ENCODE results near the gene TOP3A.
"Not testable (repeated sequence)": the region's sequence is repeated elsewhere in the genome, so short reads cannot be mapped to it uniquely, and the experiment has no call there.

Gene TOP3A, protein sequence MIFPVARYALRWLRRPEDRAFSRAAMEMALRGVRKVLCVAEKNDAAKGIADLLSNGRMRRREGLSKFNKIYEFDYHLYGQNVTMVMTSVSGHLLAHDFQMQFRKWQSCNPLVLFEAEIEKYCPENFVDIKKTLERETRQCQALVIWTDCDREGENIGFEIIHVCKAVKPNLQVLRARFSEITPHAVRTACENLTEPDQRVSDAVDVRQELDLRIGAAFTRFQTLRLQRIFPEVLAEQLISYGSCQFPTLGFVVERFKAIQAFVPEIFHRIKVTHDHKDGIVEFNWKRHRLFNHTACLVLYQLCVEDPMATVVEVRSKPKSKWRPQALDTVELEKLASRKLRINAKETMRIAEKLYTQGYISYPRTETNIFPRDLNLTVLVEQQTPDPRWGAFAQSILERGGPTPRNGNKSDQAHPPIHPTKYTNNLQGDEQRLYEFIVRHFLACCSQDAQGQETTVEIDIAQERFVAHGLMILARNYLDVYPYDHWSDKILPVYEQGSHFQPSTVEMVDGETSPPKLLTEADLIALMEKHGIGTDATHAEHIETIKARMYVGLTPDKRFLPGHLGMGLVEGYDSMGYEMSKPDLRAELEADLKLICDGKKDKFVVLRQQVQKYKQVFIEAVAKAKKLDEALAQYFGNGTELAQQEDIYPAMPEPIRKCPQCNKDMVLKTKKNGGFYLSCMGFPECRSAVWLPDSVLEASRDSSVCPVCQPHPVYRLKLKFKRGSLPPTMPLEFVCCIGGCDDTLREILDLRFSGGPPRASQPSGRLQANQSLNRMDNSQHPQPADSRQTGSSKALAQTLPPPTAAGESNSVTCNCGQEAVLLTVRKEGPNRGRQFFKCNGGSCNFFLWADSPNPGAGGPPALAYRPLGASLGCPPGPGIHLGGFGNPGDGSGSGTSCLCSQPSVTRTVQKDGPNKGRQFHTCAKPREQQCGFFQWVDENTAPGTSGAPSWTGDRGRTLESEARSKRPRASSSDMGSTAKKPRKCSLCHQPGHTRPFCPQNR

GRCh38 chr17:18314731-18315561 is at the start of gene TOP3A, which contains the start of gene SMCR8:
Gene TOP3A, minus strand, starts transcription at chr17:18314994. Its CDS starts 216 bp downstream, at chr17:18314778.
Gene SMCR8, plus strand, starts transcription at chr17:18315293. Its CDS starts 497 bp downstream, at chr17:18315790.
- peak; percentile 98 for DNase-seq

- no peak for DNase-seq
Observed at GRCh38 chr17:18364166-18364565, 49.4 kb upstream of the TOP3A start.

DNA sequence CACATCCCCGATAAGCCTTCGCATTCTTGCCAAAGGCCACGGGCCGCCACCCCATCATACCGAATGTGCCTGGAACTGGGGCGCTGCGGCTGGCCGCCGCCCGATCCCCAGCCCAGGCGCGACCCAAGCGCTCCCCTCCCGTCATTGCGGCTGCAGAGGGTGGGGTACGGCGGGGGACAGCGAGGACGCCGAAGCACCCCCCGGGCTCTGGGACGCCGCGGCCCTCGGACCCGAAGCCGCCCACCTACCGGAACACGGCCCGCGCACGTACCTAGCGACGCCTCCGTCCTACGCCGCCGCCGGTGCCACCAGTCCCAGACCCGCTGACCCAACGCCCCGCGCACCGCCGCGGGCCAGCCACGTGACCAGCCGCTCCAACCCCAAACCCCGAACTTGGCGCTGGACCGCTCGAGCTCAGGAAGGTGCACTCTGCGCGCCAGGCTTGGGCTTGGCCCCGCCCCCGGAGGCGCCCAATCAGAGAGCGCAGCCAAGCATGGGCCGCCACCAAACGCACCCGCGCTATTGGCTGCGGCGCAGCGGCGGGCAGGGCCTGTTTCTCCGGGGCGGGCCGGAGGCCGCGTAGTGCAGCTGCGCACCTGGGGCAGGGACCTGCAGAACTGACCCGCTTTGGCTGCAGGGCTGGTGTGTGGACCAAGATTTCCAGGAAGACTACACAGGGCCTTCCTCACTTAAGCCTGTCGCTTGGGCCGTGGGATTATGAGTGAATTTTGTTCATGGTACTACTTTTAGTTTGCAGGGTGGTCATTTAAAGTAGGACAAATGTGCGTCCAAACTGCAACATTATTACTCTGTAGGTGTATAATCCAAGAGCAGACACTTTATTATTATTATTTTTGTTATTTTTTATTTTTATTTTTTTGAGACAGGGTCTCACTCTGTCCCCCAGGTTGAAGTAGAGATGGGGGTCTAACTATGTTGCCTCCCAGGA is 48.6 kb upstream of the TOP3A start, which contains the start of gene SHMT1:
Gene SHMT1 (minus strand): TSS at position 450 of the 949 bp plus-strand sequence. CDS start 7,569 bp downstream, outside the sequence.
- peak; percentile 95 for DNase-seq

GRCh38 chr17:18362698-18363100 is 47.9 kb upstream of the TOP3A start:
- DNase-seq: peak; percentile 61

GRCh38 chr17:18361837-18362697 is 47.3 kb upstream of the TOP3A start:
- no peak for DNase-seq

DNA sequence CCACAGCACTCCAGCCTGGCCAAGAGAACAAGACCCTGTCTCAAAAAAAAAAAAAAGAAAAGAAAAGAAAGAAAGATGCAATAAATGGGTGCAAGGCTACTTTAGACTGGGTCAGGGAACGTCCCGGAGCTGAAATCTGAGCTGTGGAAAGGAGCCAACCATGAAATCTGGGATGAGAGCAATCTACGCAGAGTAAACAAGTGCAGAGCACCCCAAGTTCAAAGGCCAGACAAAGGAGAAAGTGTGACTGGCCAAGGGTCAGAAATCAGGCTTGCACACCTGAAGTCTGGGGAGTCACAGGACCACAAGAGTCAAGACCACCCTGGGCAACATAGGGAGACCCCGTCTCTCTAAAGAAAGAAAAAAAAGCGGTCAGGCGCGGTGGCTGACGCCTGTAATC is 45.7 kb upstream of the TOP3A start:
- no peak for DNase-seq

- no peak for DNase-seq
Observed at GRCh38 chr17:18356624-18357023, 41.8 kb upstream of the TOP3A start.

GRCh38 chr17:18353541-18353940 is 38.7 kb upstream of the TOP3A start:
- no peak for DNase-seq

- DNase-seq: no peak
Observed at GRCh38 chr17:18344021-18344420, 29.2 kb upstream of the TOP3A start.

DNA sequence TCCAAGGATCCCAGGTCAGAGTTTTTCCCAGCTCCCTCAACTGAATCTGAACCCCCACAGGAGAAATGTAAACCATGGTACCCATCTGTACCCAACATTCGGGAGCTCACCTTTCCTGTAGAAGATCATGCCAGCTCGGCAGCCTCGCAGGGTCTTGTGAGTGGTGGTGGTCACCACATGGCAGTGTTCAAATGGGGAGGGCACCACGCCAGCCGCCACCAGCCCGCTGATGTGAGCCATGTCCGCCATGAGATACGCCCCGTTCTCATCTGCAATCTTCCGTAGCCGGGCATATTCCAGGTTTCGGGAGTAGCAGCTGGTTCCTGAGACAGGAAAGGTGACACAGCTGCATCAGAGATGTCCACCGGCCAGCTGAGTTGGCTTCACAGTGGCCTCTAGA is 25.1 kb upstream of the TOP3A start:
- DNase-seq: no peak

DNA sequence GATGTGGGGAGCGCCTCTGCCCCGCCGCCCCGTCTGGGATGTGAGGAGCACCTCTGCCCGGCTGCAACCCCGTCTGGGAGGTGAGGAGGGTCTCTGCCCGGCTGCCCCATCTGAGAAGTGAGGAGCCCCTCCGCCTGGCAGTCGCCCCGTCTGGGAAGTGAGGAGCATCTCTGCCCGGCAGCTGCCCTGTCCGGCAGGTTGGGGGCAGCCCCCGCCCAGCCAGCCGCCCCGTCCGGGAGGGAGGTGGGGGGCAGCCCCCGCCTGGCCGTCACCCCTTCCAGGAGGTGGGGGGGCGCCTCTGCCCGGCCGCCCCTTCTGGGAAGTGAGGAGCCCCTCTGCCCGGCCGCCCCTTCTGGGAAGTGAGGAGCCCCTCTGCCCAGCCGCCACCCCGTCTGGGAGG is 23.4 kb upstream of the TOP3A start:
- DNase-seq: not testable (repeated sequence)

- no peak for DNase-seq
Observed at GRCh38 chr17:18332909-18333489, 18.2 kb upstream of the TOP3A start.

GRCh38 chr17:18331879-18332278 is 17.1 kb upstream of the TOP3A start:
- no peak for DNase-seq

GRCh38 chr17:18328643-18329204 is 13.9 kb upstream of the TOP3A start:
- DNase-seq: no peak

GRCh38 chr17:18327556-18327955 is 12.8 kb upstream of the TOP3A start:
- no peak for DNase-seq

DNA sequence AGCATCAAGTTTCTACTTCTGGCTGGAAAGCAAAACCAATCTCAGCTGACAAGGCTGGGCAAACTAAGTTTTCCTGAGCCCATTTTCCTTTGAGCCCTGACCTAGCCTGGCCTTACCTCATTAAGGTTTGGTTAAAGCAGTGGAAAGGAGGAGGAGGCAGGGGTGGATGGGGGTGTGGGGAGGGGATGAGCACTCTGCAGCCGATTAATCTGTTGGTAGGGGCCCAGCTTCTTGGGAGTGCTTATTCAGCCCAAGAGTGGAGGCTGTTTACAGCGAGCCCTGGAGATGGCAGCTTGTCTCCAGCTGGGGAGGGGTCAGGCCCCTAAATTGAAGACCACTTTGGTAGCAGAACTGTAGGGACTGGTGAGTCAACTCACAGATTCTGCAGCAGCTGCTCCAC is 12.3 kb upstream of the TOP3A start:
- DNase-seq: no peak

DNA sequence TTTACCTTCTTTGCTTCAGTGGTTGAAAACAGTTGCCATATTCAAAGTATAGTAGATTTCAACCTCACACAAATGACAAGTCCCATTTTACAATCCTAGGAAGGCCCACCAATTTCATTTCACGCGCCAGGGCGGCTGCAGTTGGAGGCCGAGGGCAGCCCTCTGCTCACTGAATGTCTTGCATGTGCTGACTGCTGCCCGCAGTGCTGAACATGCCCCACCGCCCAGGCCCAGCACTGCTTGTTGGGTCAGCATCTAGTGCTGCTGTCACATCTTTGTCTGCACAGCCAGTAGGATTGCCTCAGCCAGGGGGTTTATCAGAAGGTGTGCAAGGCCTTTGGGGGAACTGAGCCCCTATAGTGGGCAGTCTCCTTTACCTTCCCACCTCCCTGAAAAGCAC is 11.8 kb upstream of the TOP3A start:
- no peak for DNase-seq

- DNase-seq: no peak
Observed at GRCh38 chr17:18326039-18326438, 11.2 kb upstream of the TOP3A start.
